HUES48 (cell line): Measurements from ENCODE around the gene YES1.
"Not testable (repeated sequence)": the region's sequence is repeated elsewhere in the genome, so short reads cannot be mapped to it uniquely, and the experiment has no call there.

Source experiments
- H3K27ac ChIP-seq: one replicate; pipeline ENCODE4 v1.7.0; 2013; ENCODE audit warnings: low read depth, low read length, inconsistent platforms
- H3K27me3 ChIP-seq: 2 replicates; pipeline ENCODE4 v1.6.1; 2013; ENCODE audit warnings: mild to moderate bottlenecking, low read length; ENCODE audit not compliant: control insufficient read depth, insufficient read depth
- H3K36me3 ChIP-seq: 2 replicates; pipeline ENCODE4 v1.6.1; 2013; ENCODE audit warnings: low read length; ENCODE audit not compliant: control insufficient read depth, insufficient read depth
- H3K4me1 ChIP-seq: 2 replicates; pipeline ENCODE4 v1.6.1; 2013; ENCODE audit warnings: mild to moderate bottlenecking, low read length; ENCODE audit not compliant: control insufficient read depth, insufficient read depth
- H3K4me3 ChIP-seq: 2 replicates; pipeline ENCODE4 v1.5.1; 2013; ENCODE audit warnings: mild to moderate bottlenecking, low read depth, low read length
- H3K9ac ChIP-seq: 2 replicates; pipeline ENCODE4 v1.6.1; 2013; ENCODE audit warnings: mild to moderate bottlenecking, low read depth, low read length, moderate library complexity
- H3K9me3 ChIP-seq: 2 replicates; pipeline ENCODE4 v1.6.1; 2013; ENCODE audit warnings: low read length; ENCODE audit not compliant: control insufficient read depth, insufficient read depth

YES1 gene

DNA sequence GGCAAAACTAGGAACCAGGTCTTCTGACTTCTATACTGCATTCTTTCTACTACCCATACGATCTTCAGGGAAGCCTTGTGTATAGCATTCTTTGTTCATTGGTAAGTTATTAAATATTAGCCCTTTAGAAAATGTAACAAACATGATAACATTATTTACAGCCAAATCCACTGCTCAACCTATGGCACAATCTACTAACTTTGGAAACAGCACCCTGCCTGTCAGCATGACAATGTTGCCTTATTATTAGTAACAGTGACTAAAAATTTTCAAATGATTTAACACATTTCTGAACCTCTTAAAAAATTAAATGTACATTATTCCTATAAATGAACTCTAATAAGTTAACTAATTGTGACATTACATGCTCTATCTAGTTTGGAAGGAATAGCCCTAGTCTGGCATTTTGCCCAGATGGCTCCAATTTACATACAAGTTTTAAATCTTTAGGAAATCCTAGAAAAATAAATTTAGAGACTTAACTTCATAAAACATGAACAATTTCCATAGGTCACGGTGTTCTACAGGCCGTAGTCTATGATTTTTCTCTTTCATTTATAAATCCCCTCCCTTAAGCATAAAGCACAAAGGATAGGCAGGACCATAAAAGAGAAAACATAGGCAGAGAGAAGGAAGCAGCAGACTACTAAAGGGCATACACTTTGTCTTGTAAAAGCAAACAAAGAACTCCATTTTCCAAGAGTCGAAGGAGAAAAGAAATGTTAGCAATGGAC is 33.7 kb downstream of the YES1 start:
- Histone ChIP-seq H3K4me3 (no peak overlapping the region), H3K36me3 (no peaks in the 10 kb centered on the region), H3K9me3 (no peaks in the 10 kb centered on the region), H3K9ac (no peak overlapping the region), H3K4me1 (peaks cover 9% of the 10 kb centered on the region), H3K27ac (no peak overlapping the region), H3K27me3 (no peaks in the 10 kb centered on the region)

DNA sequence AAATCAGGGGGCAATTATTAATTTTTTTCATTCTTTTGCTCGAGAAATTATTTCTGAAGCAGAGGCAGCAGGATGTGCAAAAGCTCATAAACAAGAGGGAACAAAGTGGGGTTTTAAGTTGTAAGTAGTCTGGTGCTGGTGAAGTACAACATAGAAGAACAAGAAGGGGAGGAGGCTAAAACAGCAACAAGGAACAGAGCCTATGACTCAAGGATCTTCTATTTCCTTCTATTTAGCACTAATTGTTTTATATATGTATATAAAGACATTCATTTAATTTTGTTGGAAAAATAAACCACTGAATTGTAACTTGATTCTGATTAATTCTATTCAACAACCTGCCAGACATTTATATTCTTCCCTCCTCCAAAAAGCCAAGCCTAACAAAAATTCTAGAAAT is 35.0 kb downstream of the YES1 start:
- no peaks in the 10 kb centered on the region for H3K9me3 ChIP-seq
- no peaks in the 10 kb centered on the region for H3K36me3 ChIP-seq
- peaks cover 9% of the 10 kb centered on the region for H3K4me1 ChIP-seq
- H3K27ac ChIP-seq: no peak overlapping the region
- H3K9ac ChIP-seq: no peak overlapping the region
- no peaks in the 10 kb centered on the region for H3K27me3 ChIP-seq
- H3K4me3 ChIP-seq: no peak overlapping the region

DNA sequence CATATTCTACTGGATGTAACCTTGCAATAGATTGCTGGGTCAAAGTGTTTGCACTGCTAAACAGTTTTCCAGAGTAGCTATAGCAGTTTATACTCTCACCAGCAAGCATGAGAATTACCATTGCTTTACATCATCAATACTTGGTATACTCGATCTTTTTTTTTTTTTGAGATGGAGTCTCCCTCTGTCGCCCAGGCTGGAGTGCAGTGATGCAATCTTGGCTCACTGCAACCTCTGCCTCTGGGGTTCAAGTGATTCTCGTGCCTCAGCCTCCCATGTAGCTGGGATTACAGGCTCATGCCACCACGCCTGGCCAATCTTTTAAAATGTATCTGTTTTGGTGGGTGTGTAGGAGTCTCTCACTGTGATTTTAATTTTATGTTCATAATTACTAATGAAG is 36.0 kb downstream of the YES1 start:
- not testable (repeated sequence) for H3K9me3 ChIP-seq, H3K9ac ChIP-seq, H3K4me1 ChIP-seq, H3K4me3 ChIP-seq, H3K27me3 ChIP-seq, H3K36me3 ChIP-seq, H3K27ac ChIP-seq

DNA sequence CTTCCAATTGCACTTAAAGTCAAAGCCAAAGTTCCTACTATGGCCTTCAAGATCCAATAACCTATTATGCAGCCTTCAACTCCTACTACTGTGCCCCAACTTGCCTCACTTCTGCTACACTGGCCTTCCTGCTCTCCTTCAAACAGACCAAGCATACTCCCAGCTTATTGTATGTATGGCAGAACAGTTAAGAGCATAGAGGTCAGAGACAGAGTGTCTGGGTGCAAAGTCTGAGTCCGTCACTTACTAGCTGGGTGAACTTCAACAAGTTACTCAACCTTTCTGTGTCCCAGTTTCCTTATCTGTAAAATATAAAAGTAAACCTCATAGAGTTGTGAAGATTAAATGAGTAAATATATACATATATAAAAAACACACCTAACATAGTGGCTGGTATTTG is 37.2 kb downstream of the YES1 start:
- H3K9ac ChIP-seq: no peak overlapping the region
- H3K27ac ChIP-seq: no peak overlapping the region
- no peaks in the 10 kb centered on the region for H3K36me3 ChIP-seq
- H3K27me3 ChIP-seq: no peaks in the 10 kb centered on the region
- H3K4me3 ChIP-seq: no peak overlapping the region
- peaks cover 9% of the 10 kb centered on the region for H3K4me1 ChIP-seq
- no peaks in the 10 kb centered on the region for H3K9me3 ChIP-seq

DNA sequence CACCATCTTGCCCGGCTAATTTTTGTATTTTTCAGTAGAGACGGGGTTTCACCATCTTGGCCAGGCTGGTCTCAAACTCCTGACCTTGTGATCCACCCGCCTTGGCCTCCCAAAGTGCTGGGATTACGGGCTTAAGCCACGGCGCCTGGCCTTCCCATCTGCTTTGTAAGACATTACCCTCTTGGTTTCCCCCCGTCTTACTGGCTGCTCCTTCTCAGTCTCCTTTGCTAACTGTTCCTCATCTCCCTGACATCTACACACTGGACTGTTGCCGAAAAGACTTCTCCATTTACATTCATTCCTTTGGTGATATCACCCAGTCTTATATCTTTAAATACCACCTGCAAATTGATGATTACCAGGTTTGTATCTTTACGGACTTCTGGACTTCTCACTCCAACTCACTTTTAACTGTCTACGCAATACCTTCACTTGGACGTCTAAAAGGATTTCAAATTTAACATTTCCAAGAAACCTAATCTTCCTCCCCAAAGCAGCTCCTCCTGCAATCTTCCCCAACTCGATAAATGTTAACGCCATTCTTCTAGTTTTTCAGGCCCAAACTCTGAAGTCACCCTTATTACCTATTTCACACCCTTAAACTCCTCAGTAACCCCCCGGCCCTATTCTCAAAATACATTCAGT is 37.9 kb downstream of the YES1 start:
- H3K4me3 ChIP-seq: no peak overlapping the region
- H3K27me3 ChIP-seq: no peaks in the 10 kb centered on the region
- no peak overlapping the region for H3K9ac ChIP-seq
- no peaks in the 10 kb centered on the region for H3K36me3 ChIP-seq
- no peak overlapping the region for H3K27ac ChIP-seq
- H3K9me3 ChIP-seq: no peaks in the 10 kb centered on the region
- H3K4me1 ChIP-seq: peaks cover 9% of the 10 kb centered on the region

DNA sequence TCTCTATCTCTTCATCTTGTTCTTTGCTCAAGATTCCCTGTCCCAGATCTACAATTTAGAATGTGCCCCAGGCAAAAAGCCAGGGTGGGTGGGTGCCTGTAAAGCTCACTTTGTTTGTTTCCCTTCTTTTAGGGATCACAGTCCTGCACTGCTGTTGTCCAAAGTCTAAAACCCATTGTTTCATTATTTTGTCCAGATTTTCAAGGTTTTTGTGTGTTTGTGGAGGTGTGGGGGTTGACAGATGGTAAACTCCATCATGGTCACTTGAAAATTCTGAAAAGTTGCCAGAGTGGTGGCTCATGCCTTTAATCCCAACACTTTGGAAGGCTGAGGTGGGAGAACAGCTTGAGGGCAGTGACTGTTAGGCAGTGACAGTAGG is 41.5 kb downstream of the YES1 start:
- H3K9ac ChIP-seq: no peak overlapping the region
- H3K27ac ChIP-seq: peak overlapping the region; percentile 45
- H3K9me3 ChIP-seq: no peaks in the 10 kb centered on the region
- no peaks in the 10 kb centered on the region for H3K4me1 ChIP-seq
- no peaks in the 10 kb centered on the region for H3K27me3 ChIP-seq
- H3K36me3 ChIP-seq: no peaks in the 10 kb centered on the region
- H3K4me3 ChIP-seq: no peak overlapping the region

DNA sequence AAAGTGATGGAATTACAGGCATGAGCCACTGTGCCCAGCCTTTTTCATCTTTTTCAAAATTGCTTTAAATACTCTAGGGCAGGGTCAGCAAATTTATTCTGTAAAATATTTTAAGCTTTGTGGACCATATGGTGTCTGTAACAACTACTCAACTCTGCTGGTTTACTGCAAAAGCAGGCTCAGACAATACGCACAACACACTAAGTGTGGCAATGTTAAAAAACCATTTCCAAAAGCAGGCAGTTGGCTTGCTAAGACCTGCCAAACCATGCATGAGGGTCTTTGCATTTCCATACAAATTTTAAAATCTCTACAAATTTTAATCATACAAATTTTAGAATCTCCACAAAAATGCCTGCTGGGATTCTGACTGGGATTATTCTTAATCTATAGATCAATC is 44.1 kb downstream of the YES1 start:
- no peaks in the 10 kb centered on the region for H3K27me3 ChIP-seq
- H3K4me3 ChIP-seq: no peak overlapping the region
- no peaks in the 10 kb centered on the region for H3K36me3 ChIP-seq
- H3K9ac ChIP-seq: no peak overlapping the region
- H3K27ac ChIP-seq: no peak overlapping the region
- no peaks in the 10 kb centered on the region for H3K4me1 ChIP-seq
- no peaks in the 10 kb centered on the region for H3K9me3 ChIP-seq

DNA sequence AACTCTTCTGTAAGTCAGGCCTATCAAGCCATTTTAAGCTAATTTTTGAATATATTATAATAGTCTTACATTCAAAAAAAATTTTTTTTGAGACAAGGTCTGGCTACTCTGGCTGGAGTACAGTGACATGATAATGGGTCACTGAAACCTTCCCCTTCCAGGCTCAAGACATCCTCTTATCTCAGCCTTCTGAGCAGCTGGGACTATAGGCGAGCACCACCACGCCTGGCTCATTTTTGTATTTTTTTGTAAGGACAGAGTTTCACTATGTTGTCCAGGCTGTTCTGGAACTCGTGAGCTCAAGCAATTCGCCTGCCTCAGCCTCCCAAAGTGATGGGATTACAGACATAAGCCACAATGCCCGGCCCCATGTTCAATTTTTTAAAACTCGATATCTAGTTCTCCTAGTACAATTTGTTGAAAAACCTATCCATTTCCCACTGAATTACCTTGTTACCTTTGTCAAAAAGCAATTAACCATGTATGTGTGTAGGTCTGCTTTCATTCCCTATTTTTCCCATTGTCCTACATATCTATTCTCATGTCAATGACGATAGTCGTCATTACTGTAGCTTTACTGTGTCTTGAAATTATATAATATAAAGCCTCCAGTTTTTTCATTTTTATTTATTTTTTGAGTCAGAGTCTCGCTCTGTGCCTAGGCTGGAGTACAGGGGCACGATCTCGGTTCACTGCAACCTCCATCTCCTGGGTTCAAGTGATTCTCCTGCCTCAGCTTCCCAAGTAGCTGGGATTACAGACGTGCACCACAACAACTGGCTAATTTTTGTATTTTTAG is 44.8 kb downstream of the YES1 start:
- H3K36me3 ChIP-seq: no peaks in the 10 kb centered on the region
- H3K4me3 ChIP-seq: no peak overlapping the region
- no peak overlapping the region for H3K9ac ChIP-seq
- H3K27ac ChIP-seq: no peak overlapping the region
- no peaks in the 10 kb centered on the region for H3K27me3 ChIP-seq
- no peaks in the 10 kb centered on the region for H3K9me3 ChIP-seq
- H3K4me1 ChIP-seq: no peaks in the 10 kb centered on the region

DNA sequence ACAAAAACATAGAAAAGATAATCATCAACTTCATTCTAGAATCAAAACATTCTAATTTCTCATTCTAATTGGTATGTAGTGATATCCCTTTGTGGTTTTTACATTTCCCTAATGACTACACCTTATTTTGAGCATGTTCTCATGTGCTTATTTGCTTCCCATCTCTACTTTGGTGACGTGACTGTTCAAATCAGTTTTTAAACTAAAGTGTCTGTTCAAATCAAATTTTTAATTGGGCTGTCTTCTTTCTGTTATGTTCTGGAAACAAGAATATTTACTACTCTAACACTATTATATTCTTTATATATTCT is 45.5 kb downstream of the YES1 start:
- Histone ChIP-seq H3K9ac (no peak overlapping the region), H3K27ac (no peak overlapping the region), H3K36me3 (no peaks in the 10 kb centered on the region), H3K9me3 (no peaks in the 10 kb centered on the region), H3K27me3 (no peaks in the 10 kb centered on the region), H3K4me3 (no peak overlapping the region), H3K4me1 (no peaks in the 10 kb centered on the region)

DNA sequence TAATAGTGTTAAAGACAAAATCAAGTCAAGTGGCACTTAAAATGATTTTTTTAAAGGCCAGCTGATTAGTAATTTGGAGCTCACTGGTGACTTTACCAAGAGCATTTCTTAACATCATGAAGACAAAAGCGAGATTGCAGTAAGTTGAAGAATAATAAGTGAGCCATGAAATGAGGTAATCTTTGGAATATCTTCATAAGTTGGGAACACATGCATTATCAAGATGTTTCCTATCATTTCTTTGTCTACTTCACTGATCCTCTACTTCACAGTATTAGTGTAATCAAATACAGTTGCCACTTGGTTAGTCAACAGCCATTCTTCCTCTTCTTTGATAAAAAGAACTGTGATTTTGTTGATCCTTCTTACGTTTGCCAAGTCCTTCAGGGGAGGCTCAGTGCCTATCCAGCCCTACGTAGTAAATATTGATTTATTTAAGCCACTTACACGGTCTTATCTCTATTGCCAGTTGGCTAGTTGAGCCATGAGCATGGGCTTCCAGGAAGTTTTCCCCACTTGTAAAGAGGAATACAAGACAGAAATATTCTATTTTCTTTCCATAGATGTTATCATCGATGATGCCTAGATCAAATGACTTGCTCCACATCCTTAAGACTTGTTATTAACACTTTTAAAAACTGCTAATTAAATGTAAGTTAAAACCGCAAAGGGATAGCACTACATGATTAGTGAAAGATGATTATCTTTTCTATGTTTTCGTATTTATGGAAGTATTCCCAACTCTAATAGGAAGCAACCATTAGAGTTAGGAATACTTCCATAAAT is 46.1 kb downstream of the YES1 start:
- Histone ChIP-seq H3K4me1 (no peaks in the 10 kb centered on the region), H3K36me3 (no peaks in the 10 kb centered on the region), H3K27ac (no peak overlapping the region), H3K9me3 (no peaks in the 10 kb centered on the region), H3K4me3 (no peak overlapping the region), H3K27me3 (no peaks in the 10 kb centered on the region), H3K9ac (no peak overlapping the region)

DNA sequence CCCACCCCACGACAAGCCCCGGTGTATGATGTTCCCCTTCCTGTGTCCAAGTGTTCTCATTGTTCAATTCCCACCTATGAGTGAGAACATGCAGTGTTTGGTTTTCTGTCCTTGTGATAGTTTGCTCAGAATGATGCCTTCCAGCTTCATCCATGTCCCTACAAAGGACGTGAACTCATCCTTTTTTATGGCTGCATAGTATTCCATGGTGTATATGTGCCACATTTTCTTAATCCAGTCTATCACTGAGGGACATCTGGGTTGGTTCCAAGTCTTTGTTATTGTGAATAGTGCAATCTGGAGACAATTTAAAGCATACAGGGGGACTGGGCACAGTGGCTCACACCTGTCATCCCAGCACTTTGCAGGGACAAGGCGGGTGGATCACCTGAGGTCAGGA is 52.2 kb downstream of the YES1 start:
- H3K4me1 ChIP-seq, H3K27ac ChIP-seq, H3K27me3 ChIP-seq, H3K9me3 ChIP-seq, H3K4me3 ChIP-seq, H3K9ac ChIP-seq: not testable (repeated sequence)
- H3K36me3 ChIP-seq: peaks cover 13% of the 10 kb centered on the region
